Liver (tissue), 9 donors: ENCODE data around the gene SEL1L. TPM values are rescaled to one million over a fixed set of nuclear protein-coding genes. Genes with fewer than 3 reads are reported as not detected.
A peak's percentile ranks its signal among the peaks of the same experiment; 100 is the strongest.

Source experiments
- DNase-seq: peaks from one replicate; pipeline ENCODE4 v3.0.0-alpha.2; 2017; ENCODE audit warnings: low spot score
- H3K27ac ChIP-seq, 2 donors: one replicate each; pipeline ENCODE4 v1.7.0; 2013; ENCODE audit warnings: inconsistent platforms in 2 of 2, low read length in 2 of 2, control low read depth in 1 of 2, low read depth in 1 of 2, mild to moderate bottlenecking in 1 of 2
- H3K27me3 ChIP-seq, 4 donors: one replicate each; pipeline versions ENCODE4 v1.6.1 to v1.7.0; 2013; ENCODE audit warnings: low read length in 3 of 4, inconsistent platforms in 1 of 4, mild to moderate bottlenecking in 1 of 4, moderate library complexity in 1 of 4; ENCODE audit not compliant: control insufficient read depth in 4 of 4, insufficient read depth in 4 of 4
- H3K36me3 ChIP-seq, 4 donors: one replicate each; pipeline versions ENCODE4 v1.6.1 to v1.7.0; 2013; ENCODE audit warnings: low read length in 3 of 4, mild to moderate bottlenecking in 3 of 4, low read depth in 1 of 4, moderate library complexity in 1 of 4; ENCODE audit not compliant: control insufficient read depth in 4 of 4, insufficient read depth in 3 of 4
- H3K4me1 ChIP-seq, 4 donors: one replicate each; pipeline versions ENCODE4 v1.6.1 to v1.7.0; 2013; ENCODE audit warnings: low read length in 3 of 4, mild to moderate bottlenecking in 3 of 4, moderate library complexity in 1 of 4; ENCODE audit not compliant: control insufficient read depth in 4 of 4, insufficient read depth in 4 of 4
- H3K4me3 ChIP-seq, 3 donors: one replicate each; pipeline versions ENCODE4 v1.6.1 to v1.7.0; 2013; ENCODE audit warnings: low read length in 3 of 3, control low read depth in 1 of 3, low read depth in 1 of 3, mild to moderate bottlenecking in 1 of 3
- H3K9ac ChIP-seq, 2 donors: one replicate each; pipeline ENCODE4 v1.7.0; 2013; ENCODE audit warnings: low read length in 2 of 2, mild to moderate bottlenecking in 2 of 2, moderate library complexity in 2 of 2, control low read depth in 1 of 2, low read depth in 1 of 2
- H3K9me3 ChIP-seq, 4 donors: one replicate each; pipeline versions ENCODE4 v1.6.1 to v1.7.0; 2013; ENCODE audit warnings: low read length in 3 of 4; ENCODE audit not compliant: control insufficient read depth in 4 of 4
- FOXA1 ChIP-seq: IDR thresholded peaks from 2 replicates; pipeline ENCODE4 v1.6.1; 2016; ENCODE audit warnings: antibody characterized with exemption
- HNF4G ChIP-seq: IDR thresholded peaks from 2 replicates; pipeline ENCODE4 v1.6.1; 2016; ENCODE audit warnings: antibody characterized with exemption
- MAX ChIP-seq: IDR thresholded peaks from 2 replicates; pipeline ENCODE4 v1.6.1; 2016; ENCODE audit warnings: antibody characterized with exemption
- RAD21 ChIP-seq, 2 donors: IDR thresholded peaks; 2 replicates each; pipeline ENCODE4 v1.6.1; 2016; ENCODE audit warnings: antibody characterized with exemption in 2 of 2, mild to moderate bottlenecking in 2 of 2
- REST ChIP-seq: IDR thresholded peaks from 2 replicates; pipeline ENCODE4 v1.6.1; 2016; ENCODE audit warnings: antibody characterized with exemption, mild to moderate bottlenecking
- RXRA ChIP-seq, 2 donors: IDR thresholded peaks; 2 replicates each; pipeline ENCODE4 v1.6.1; 2017 to 2018; ENCODE audit warnings: antibody characterized with exemption in 2 of 2, mild to moderate bottlenecking in 1 of 2
- TAF1 ChIP-seq: conservative IDR thresholded peaks from 2 replicates; pipeline ENCODE4 v1.6.1; 2016; ENCODE audit warnings: antibody characterized with exemption, mild to moderate bottlenecking
- YY1 ChIP-seq: IDR thresholded peaks from 2 replicates; pipeline ENCODE4 v1.6.1; 2016; ENCODE audit warnings: antibody characterized with exemption, mild to moderate bottlenecking
- ZBTB33 ChIP-seq: IDR thresholded peaks from 2 replicates; pipeline ENCODE4 v1.6.1; 2016; ENCODE audit warnings: antibody characterized with exemption
- WGBS: extraction: QIAGEN DNeasy Blood & Tissue Kit; methylation state at CpG from one replicate; pipeline ENCODE4 v1.1.7; 2013; 5-methylcytosine and 5-hydroxymethylcytosine counted together
- polyA plus RNA-seq, 2 donors: library from polyadenylated mRNA; stranded (reverse) in 1 of 2; unstranded in 1 of 2; fragments of 200-250 nt in 1 of 2; fragments of >200 nt in 1 of 2; fragmentation: Nextera tagmentation in 1 of 2; extraction: Ambion mirVana in 1 of 2; gene quantifications; one replicate each; pipeline versions ENCODE4 v1.2.1 to v1.2.3, GENCODE V29; 2013 to 2015
- total RNA-seq, 2 donors: library from RNA; depleted of rRNA; stranded (reverse); fragments of >200 nt; gene quantifications; one replicate each; pipeline ENCODE4 v1.2.3, GENCODE V29; 2014
- donor health status: healthy.
- donor health status: healthy.
- donor health status: healthy.
- donor health status: healthy.
- donor health status: healthy.

Gene SEL1L
- total and polyA plus RNA-seq, 4 donors = 40.7 to 117 (median 45.6) TPM

- no peak for DNase-seq
- H3K4me1 ChIP-seq = peaks cover 0 to 18% (median 13%) of the 10 kb centered on the region in 4 donors
- H3K27me3 ChIP-seq = no peaks in the 10 kb centered on the region
- 87% methylated on average over 4 of the region's 4 CpGs for WGBS
- H3K9me3 ChIP-seq = no peaks in the 10 kb centered on the region
- no peak for TF ChIP-seq ZBTB33
- TF ChIP-seq FOXA1 = no peak
- TF ChIP-seq REST = no peak
- no peak for TF ChIP-seq RAD21 (IDR thresholded peaks at IDR 0.05)
- TF ChIP-seq HNF4G = no peak
- no peak for TF ChIP-seq RXRA (IDR thresholded peaks at IDR 0.05)
- TF ChIP-seq MAX = no peak
- TF ChIP-seq YY1 = no peak
- no peaks in the 10 kb centered on the region for H3K36me3 ChIP-seq
- no peak overlapping the region for H3K4me3 ChIP-seq
- no peak overlapping the region for H3K27ac ChIP-seq
- no peak overlapping the region for H3K9ac ChIP-seq
Measured at GRCh38 chr14:81434230-81434629, 99.4 kb downstream of the SEL1L start.

- 82% methylated on average over 2 of the region's 2 CpGs for WGBS
- no peak overlapping the region for H3K9ac ChIP-seq
- DNase-seq = no peak
- TF ChIP-seq REST = peak; percentile 46
- no peak for TF ChIP-seq TAF1
- TF ChIP-seq RAD21 (IDR thresholded peaks at IDR 0.05) = no peak
- no peaks in the 10 kb centered on the region for H3K9me3 ChIP-seq
- H3K4me3 ChIP-seq = no peak overlapping the region
- peaks cover 0 to 18% (median 13%) of the 10 kb centered on the region in 4 donors for H3K4me1 ChIP-seq
- H3K27ac ChIP-seq = no peak overlapping the region
- no peaks in the 10 kb centered on the region for H3K36me3 ChIP-seq
- no peaks in the 10 kb centered on the region for H3K27me3 ChIP-seq
Measured at GRCh38 chr14:81433378-81433777, 100.3 kb downstream of the SEL1L start.
